H1 (cell line): ENCODE data around the gene CPLX1. TPM values are rescaled to one million over a fixed set of nuclear protein-coding genes. Genes with fewer than 3 reads are reported as not detected.

Source experiments
- CTCF ChIA-PET: fragments of 300-600 bp; sonication (Branson Sonifier 250); formaldehyde crosslinking; loops from one replicate; lab custom pipeline; 2021; ENCODE audit not compliant: partially characterized antibody; lab: Charles Lee
- POLR2A ChIA-PET: fragments of 300-600 bp; sonication (Branson Sonifier 250); formaldehyde crosslinking; loops from one replicate; lab custom pipeline; 2021; ENCODE audit warnings: inconsistent platforms; ENCODE audit not compliant: partially characterized antibody; lab: Charles Lee
- DNase-seq, 2 experiments: peaks; one replicate each; pipeline versions ENCODE4 v3.0.0 to v3.0.0-alpha.2; 2010 to 2022; ENCODE audit warnings: low spot score in 2 of 2, low read depth in 1 of 2, mixed read lengths in 1 of 2
- FAIRE-seq: peaks from 2 replicates; lab custom pipeline; 2011; peaks lifted over from hg19 to GRCh38; lab: Jason Lieb, UNC
- H2AFZ ChIP-seq: 2 replicates; pipeline ENCODE4 v1.8.1; 2012; ENCODE audit warnings: low read length, inconsistent platforms
- H2AK5ac ChIP-seq: 2 replicates; pipeline ENCODE4 v1.6.1; 2013; ENCODE audit warnings: low read depth, low read length
- H2BK120ac ChIP-seq: replicated peaks from 2 replicates; pipeline ENCODE3; 2013; ENCODE audit warnings: low read depth, low read length, inconsistent platforms
- H2BK12ac ChIP-seq: 2 replicates; pipeline ENCODE4 v1.6.1; 2013; ENCODE audit warnings: low read depth, low read length
- H2BK15ac ChIP-seq: 2 replicates; pipeline ENCODE4 v1.6.1; 2013; ENCODE audit warnings: low read length
- H2BK20ac ChIP-seq: 2 replicates; pipeline ENCODE4 v1.6.1; 2013; ENCODE audit warnings: low read length
- H2BK5ac ChIP-seq: 2 replicates; pipeline ENCODE4 v1.6.1; 2013; ENCODE audit warnings: low read depth, low read length
- H3K14ac ChIP-seq: 2 replicates; pipeline ENCODE4 v1.6.1; 2013; ENCODE audit warnings: inconsistent platforms; ENCODE audit not compliant: insufficient read length
- H3K18ac ChIP-seq: 2 replicates; pipeline ENCODE4 v1.6.1; 2013; ENCODE audit warnings: low read length; ENCODE audit errors: extremely low read depth
- H3K23ac ChIP-seq: 2 replicates; pipeline ENCODE4 v1.6.1; 2013; ENCODE audit warnings: inconsistent platforms; ENCODE audit not compliant: insufficient read length
- H3K23me2 ChIP-seq: 2 replicates; pipeline ENCODE4 v1.6.1; 2013; ENCODE audit warnings: low read depth, low read length
- H3K27ac ChIP-seq: 2 replicates; pipeline ENCODE4 v1.6.1; 2011; ENCODE audit warnings: low read depth, low read length, inconsistent platforms
- H3K27me3 ChIP-seq, 4 experiments: replicated peaks in 1 of 4; 1 replicate in 1 of 4; 2 replicates in 3 of 4; pipeline versions ENCODE4 v1.6.1 to v1.8.1; 2011 to 2013; ENCODE audit warnings: low read length in 3 of 4, mild to moderate bottlenecking in 3 of 4, inconsistent platforms in 2 of 4, mixed read lengths in 2 of 4, moderate library complexity in 1 of 4; ENCODE audit not compliant: control insufficient read depth in 3 of 4, insufficient read depth in 3 of 4; ENCODE audit errors: extremely low read depth in 1 of 4
- H3K36me3 ChIP-seq, 4 experiments: 2 replicates each; pipeline versions ENCODE4 v1.6.1 to v1.8.1; 2011 to 2013; ENCODE audit warnings: mild to moderate bottlenecking in 4 of 4, low read length in 3 of 4, moderate library complexity in 2 of 4, control low read depth in 1 of 4, inconsistent platforms in 1 of 4; ENCODE audit not compliant: insufficient read depth in 4 of 4, control insufficient read depth in 2 of 4
- H3K4ac ChIP-seq: replicated peaks from 2 replicates; pipeline ENCODE3; 2013; ENCODE audit warnings: low read length, low read depth, mixed read lengths, inconsistent platforms; ENCODE audit not compliant: insufficient read length
- H3K4me1 ChIP-seq, 4 experiments: replicated peaks in 1 of 4; 1 replicate in 1 of 4; 2 replicates in 3 of 4; pipeline versions ENCODE4 v1.6.1 to v1.8.1; 2011 to 2013; ENCODE audit warnings: low read length in 3 of 4, inconsistent platforms in 2 of 4, mixed read lengths in 1 of 4; ENCODE audit not compliant: insufficient read depth in 4 of 4, control insufficient read depth in 3 of 4
- H3K4me2 ChIP-seq, 2 experiments: 2 replicates each; pipeline versions ENCODE4 v1.6.1 to v1.8.1; 2011 to 2013; ENCODE audit warnings: low read depth in 2 of 2, low read length in 2 of 2, control low read depth in 1 of 2, inconsistent platforms in 1 of 2, mild to moderate bottlenecking in 1 of 2; ENCODE audit not compliant: insufficient read depth in 1 of 2
- H3K4me3 ChIP-seq, 4 experiments: fragments of 200-600, 300-600 bp in 1 of 4; sonication (generic), shearing (Covaris generic), sonication (Bioruptor Twin) in 1 of 4; 2 replicates each; pipeline versions ENCODE4 v1.5.1 to v1.8.1; 2011 to 2016; ENCODE audit warnings: low read length in 4 of 4, low read depth in 3 of 4, control low read depth in 2 of 4, inconsistent platforms in 2 of 4, mild to moderate bottlenecking in 2 of 4, mixed read lengths in 1 of 4, moderate library complexity in 1 of 4; ENCODE audit not compliant: insufficient read depth in 2 of 4; ENCODE audit errors: extremely low read depth in 1 of 4
- H3K56ac ChIP-seq: replicated peaks from 2 replicates; pipeline ENCODE3; 2013; ENCODE audit warnings: low read depth, mild to moderate bottlenecking, mixed read lengths, low read length, inconsistent platforms; ENCODE audit not compliant: insufficient read length
- H3K79me1 ChIP-seq: 2 replicates; pipeline ENCODE4 v1.6.1; 2013; ENCODE audit warnings: low read depth, low read length, control low read depth
- H3K79me2 ChIP-seq, 2 experiments: 2 replicates each; pipeline versions ENCODE4 v1.6.1 to v1.8.1; 2012 to 2013; ENCODE audit warnings: low read length in 2 of 2, mild to moderate bottlenecking in 2 of 2, inconsistent platforms in 1 of 2; ENCODE audit not compliant: insufficient read depth in 2 of 2, control insufficient read depth in 1 of 2
- H3K9ac ChIP-seq, 4 experiments: replicated peaks in 1 of 4; 1 replicate in 1 of 4; 2 replicates in 3 of 4; pipeline versions ENCODE4 v1.6.1 to v1.8.1; 2011 to 2013; ENCODE audit warnings: low read depth in 3 of 4, low read length in 3 of 4, control low read depth in 2 of 4, mild to moderate bottlenecking in 2 of 4, moderate library complexity in 2 of 4, inconsistent platforms in 1 of 4; ENCODE audit errors: extremely low read depth in 1 of 4
- H3K9me3 ChIP-seq, 2 experiments: 2 replicates each; pipeline versions ENCODE4 v1.6.1 to v1.8.1; 2012 to 2013; ENCODE audit warnings: mild to moderate bottlenecking in 2 of 2, moderate library complexity in 2 of 2, control low read depth in 1 of 2, inconsistent platforms in 1 of 2, low read depth in 1 of 2, low read length in 1 of 2, mixed read lengths in 1 of 2; ENCODE audit not compliant: insufficient read depth in 2 of 2
- H4K20me1 ChIP-seq, 2 experiments: replicated peaks in 1 of 2; 2 replicates each; pipeline versions ENCODE3 to v1.8.1; 2011 to 2013; ENCODE audit warnings: inconsistent platforms in 2 of 2, low read length in 2 of 2, mild to moderate bottlenecking in 1 of 2; ENCODE audit not compliant: insufficient read depth in 2 of 2, control insufficient read depth in 1 of 2
- H4K5ac ChIP-seq: 2 replicates; pipeline ENCODE4 v1.6.1; 2013; ENCODE audit warnings: low read length, low read depth, mixed read lengths, inconsistent platforms; ENCODE audit not compliant: insufficient read length
- H4K8ac ChIP-seq: 2 replicates; pipeline ENCODE4 v1.8.0; 2013; ENCODE audit warnings: mild to moderate bottlenecking, moderate library complexity, low read length, inconsistent platforms; ENCODE audit not compliant: insufficient read depth; ENCODE audit errors: extremely low read depth
- H4K91ac ChIP-seq: replicated peaks from 2 replicates; pipeline ENCODE3; 2013; ENCODE audit warnings: low read length, mixed read lengths, inconsistent platforms; ENCODE audit not compliant: insufficient read length
- EP300 ChIP-seq, 2 experiments: IDR thresholded peaks; 1 replicate in 1 of 2; 2 replicates in 1 of 2; pipeline ENCODE4 v1.6.1; 2011 to 2012; ENCODE audit warnings: low read depth in 2 of 2, low read length in 2 of 2, mild to moderate bottlenecking in 2 of 2, borderline replicate concordance in 1 of 2, inconsistent platforms in 1 of 2, moderate library complexity in 1 of 2
- GTF2F1 ChIP-seq: IDR thresholded peaks from 2 replicates; pipeline ENCODE4 v1.6.1; 2012; ENCODE audit warnings: low read depth, low read length, improper control_type of control experiment, borderline replicate concordance
- SUZ12 ChIP-seq: fragments of 200-600 bp; sonication (generic); IDR thresholded peaks from 2 replicates; pipeline ENCODE4 v1.6.1; 2012; ENCODE audit warnings: mild to moderate bottlenecking, inconsistent platforms, low read length, moderate library complexity, mixed read lengths
- WGBS, 2 experiments: shearing (Covaris generic) in 1 of 2; methylation state at CpG; one replicate each; pipeline versions ENCODE4 v1.1.6 to v1.1.7; 2013 to 2015; ENCODE audit warnings: low lambda C conversion rate in 2 of 2, mixed read lengths in 2 of 2, inconsistent platforms in 1 of 2, low coverage in 1 of 2, missing lambda C conversion rate in 1 of 2; ENCODE audit not compliant: insufficient replicate concordance in 2 of 2, insufficient coverage in 1 of 2, insufficient read length in 1 of 2; ENCODE audit errors: extremely low coverage in 1 of 2, missing lambda C conversion rate in 1 of 2; 5-methylcytosine and 5-hydroxymethylcytosine counted together
- polyA plus RNA-seq, 7 experiments: library from polyadenylated mRNA; depleted of rRNA in 3 of 7; stranded (reverse) in 5 of 7; unstranded in 2 of 7; fragments of >200 nt in 5 of 7; fragments of 200-250 nt in 2 of 7; gene quantifications; 1 replicate in 5 of 7; 2 replicates in 1 of 7; 4 replicates in 1 of 7; pipeline versions ENCODE4 v1.2.1 to v1.2.3, GENCODE V29; 2011 to 2013; ENCODE audit warnings: missing spikeins in 2 of 7, mixed read lengths in 2 of 7
- total RNA-seq: library from RNA; stranded (reverse); fragmentation: NEBNext Ultra II Directional; extraction: Animal tissue kit (Norgen Biotek cat#: 25700); gene quantifications from 2 replicates; pipeline ENCODE4 v1.2.1, GENCODE V29; 2021

CPLX1 gene
- total and polyA plus RNA-seq, 2 of the 8 experiments (the other 6 are each of a cell fraction or from before 2014, with no cell fraction given) = 0.32 to 0.56 TPM

DNA sequence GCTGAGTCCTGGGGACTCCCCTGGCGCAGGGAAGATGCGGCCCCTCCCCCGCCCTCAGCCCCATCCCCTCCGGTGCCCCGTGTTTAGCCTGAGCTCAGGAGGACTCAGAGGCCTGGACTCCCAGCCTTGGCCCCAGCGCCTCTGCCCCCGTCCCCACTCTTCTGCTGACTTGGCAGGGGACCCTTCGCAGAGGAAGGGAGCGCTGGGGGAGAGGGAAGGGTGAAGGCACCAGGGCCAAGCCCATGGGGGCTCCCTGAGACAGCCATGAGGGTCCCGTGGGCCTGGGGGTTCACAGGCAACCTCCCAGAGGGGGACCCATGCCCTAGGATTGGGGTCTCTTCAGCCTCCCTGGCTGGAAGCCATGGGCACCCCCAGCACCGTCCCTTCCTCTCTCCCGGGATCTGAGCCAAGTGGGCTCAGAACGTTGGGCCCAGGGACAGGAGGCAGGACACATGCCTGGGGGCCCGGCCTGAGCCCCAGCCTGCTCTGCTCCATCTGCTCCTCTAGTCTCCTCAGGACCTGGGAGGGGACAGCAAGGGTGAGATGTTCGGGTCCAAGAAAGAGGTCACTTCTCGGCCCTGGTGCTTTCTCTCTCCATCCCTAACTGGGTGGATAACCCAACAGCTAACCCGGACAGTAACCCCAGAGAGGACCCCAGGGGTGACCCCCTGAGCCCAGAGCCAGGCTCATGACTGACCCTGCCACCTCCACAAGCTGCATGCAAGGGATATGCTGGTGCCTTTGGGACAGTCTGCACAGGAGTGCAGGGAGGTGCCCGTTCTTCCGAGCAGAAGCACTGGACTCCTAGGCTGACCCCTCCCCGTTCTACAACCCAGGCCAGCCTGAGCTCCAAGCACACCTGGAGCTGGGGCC lies 1.5 kb upstream of the CPLX1 start:
- Histone ChIP-seq H3K27ac (no peak overlapping the region), H3K23me2 (peaks cover 5% of the 10 kb centered on the region; the same call in 1 of the 2 replicates), H3K27me3 (peaks cover 39 to 57% (median 53%) of the 10 kb centered on the region in 4 experiments), H2BK12ac (no peak overlapping the region), H3K9ac (no peak overlapping the region), H3K18ac (no peak overlapping the region), H3K4ac (no peak overlapping the region), H3K9me3 (no peaks in the 10 kb centered on the region), H4K5ac (no peak overlapping the region), H3K56ac (no peak overlapping the region), H4K20me1 (peaks cover 1 to 14% of the 10 kb centered on the region in 2 experiments), H2BK15ac (no peak overlapping the region), H2BK120ac (no peak overlapping the region), H4K91ac (no peak overlapping the region), H3K79me2 (no peaks in the 10 kb centered on the region), H2BK5ac (no peak overlapping the region), H3K4me2 (peak overlapping the region; percentile 33 to 53; a peak in 3 of 4 replicates), H3K14ac (no peak overlapping the region), H3K4me3 (peak overlapping the region in 1 of 4 experiments; percentile 36; a peak in 1 of 8 replicates), H2BK20ac (no peak overlapping the region), H3K23ac (no peak overlapping the region), H3K79me1 (no peaks in the 10 kb centered on the region), H3K4me1 (peaks cover 0 to 4% (median 2%) of the 10 kb centered on the region in 4 experiments; a peak in 3 of 7 replicates), H3K36me3 (no peaks in the 10 kb centered on the region), H2AK5ac (no peak overlapping the region), H4K8ac (no peak overlapping the region), H2AFZ (no peak overlapping the region)
- ChIA-PET POLR2A (no interaction called here), CTCF (interaction anchor here (0.8 to 1.2 kb wide), 3 partner anchors 23 to 34 kb away, joined by 3 to 4 read pairs (median 3); no protein-coding TSS in a partner anchor)
- WGBS, 2 experiments = 55% methylated on average over 15 of the region's 20 CpGs; no CpG with 5 or more reads in 1 of the 2 experiments
- FAIRE-seq (no peak), DNase-seq (no peak)
- peak; percentile 1 for TF ChIP-seq SUZ12
- no peak for TF ChIP-seq GTF2F1
- no peak for TF ChIP-seq EP300 (IDR thresholded peaks at IDR 0.05; ENCODE audit: borderline replicate concordance in 1 of 2, low read depth in 2 of 2, low read length in 2 of 2)
